Upper lobe of left lung (tissue), 4 donors: ENCODE results near the gene TCF7L2.

ENCODE experiments used
- EP300 ChIP-seq, 4 donors: sonication (generic); formaldehyde crosslinking; IDR thresholded peaks; one replicate each; pipeline ENCODE4 v1.5.1; 2017; ENCODE audit warnings: antibody characterized with exemption in 4 of 4, control low read depth in 2 of 4
- POLR2A ChIP-seq, 4 donors: fragments of 450-650 bp; IDR thresholded peaks; one replicate each; pipeline ENCODE4 v1.5.1; 2016 to 2017; ENCODE audit warnings: antibody characterized with exemption in 4 of 4, mild to moderate bottlenecking in 2 of 4
- TF ChIP-seq, protein P1 (sequence below), 6 experiments: fragments of 450-650 bp in 4 of 6; fragments of 200-600 bp in 2 of 6; sonication (generic) in 2 of 6; IDR thresholded peaks; one replicate each; pipeline ENCODE4 v1.5.1; 2016 to 2019; ENCODE audit warnings: antibody characterized with exemption in 6 of 6

DNA sequence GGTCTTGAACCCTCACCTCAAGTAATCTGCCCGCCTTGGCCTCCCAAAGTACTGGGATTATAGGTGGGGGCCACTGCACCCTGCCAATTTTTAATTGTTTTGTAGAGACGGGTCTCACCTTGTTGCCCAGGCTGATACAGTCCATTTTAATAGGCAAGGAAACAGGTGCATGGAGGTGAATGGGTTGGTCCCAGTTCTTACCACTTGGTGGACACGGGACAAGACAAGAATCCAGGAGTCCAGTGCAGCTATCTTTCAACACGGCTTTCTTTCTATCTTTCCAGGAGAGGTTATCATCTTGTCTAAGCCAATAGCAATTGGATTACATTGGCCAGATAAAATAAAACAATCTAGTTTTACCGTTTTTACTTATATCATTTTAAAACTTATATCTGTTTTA is 23.8 kb downstream of the TCF7L2 start:
- TF ChIP-seq, protein P1, sequence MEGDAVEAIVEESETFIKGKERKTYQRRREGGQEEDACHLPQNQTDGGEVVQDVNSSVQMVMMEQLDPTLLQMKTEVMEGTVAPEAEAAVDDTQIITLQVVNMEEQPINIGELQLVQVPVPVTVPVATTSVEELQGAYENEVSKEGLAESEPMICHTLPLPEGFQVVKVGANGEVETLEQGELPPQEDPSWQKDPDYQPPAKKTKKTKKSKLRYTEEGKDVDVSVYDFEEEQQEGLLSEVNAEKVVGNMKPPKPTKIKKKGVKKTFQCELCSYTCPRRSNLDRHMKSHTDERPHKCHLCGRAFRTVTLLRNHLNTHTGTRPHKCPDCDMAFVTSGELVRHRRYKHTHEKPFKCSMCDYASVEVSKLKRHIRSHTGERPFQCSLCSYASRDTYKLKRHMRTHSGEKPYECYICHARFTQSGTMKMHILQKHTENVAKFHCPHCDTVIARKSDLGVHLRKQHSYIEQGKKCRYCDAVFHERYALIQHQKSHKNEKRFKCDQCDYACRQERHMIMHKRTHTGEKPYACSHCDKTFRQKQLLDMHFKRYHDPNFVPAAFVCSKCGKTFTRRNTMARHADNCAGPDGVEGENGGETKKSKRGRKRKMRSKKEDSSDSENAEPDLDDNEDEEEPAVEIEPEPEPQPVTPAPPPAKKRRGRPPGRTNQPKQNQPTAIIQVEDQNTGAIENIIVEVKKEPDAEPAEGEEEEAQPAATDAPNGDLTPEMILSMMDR (IDR thresholded peaks at IDR 0.05), result no peak
- TF ChIP-seq POLR2A (IDR thresholded peaks at IDR 0.05), result no peak
- no peak for TF ChIP-seq EP300 (IDR thresholded peaks at IDR 0.05)
